Type B pancreatic cell (in vitro differentiated cells): ENCODE results near the gene HYDIN. TPM values are rescaled to one million over a fixed set of nuclear protein-coding genes. Genes with fewer than 3 reads are reported as not detected.
"Not testable (repeated sequence)": the region's sequence is repeated elsewhere in the genome, so short reads cannot be mapped to it uniquely, and the experiment has no call there.

ENCODE experiments used
- DNase-seq: peaks from one replicate; pipeline ENCODE4 v3.0.0; 2021; ENCODE audit warnings: mixed read lengths; ENCODE audit not compliant: unreplicated experiment; ENCODE audit errors: extremely low spot score
- H3K27ac Mint-ChIP-seq: 2 replicates; pipeline ENCODE4 v1.8.0; 2021; ENCODE audit warnings: mild to moderate bottlenecking, mixed read lengths
- H3K27me3 Mint-ChIP-seq: 2 replicates; pipeline ENCODE4 v1.8.0; 2021; ENCODE audit warnings: mixed read lengths
- H3K36me3 Mint-ChIP-seq: 2 replicates; pipeline ENCODE4 v1.8.0; 2021; ENCODE audit warnings: mixed read lengths
- H3K4me1 Mint-ChIP-seq: one replicate; pipeline ENCODE4 v1.8.0; 2021; ENCODE audit warnings: mixed read lengths; ENCODE audit not compliant: unreplicated experiment
- H3K4me3 Mint-ChIP-seq: 2 replicates; pipeline ENCODE4 v1.8.0; 2021; ENCODE audit warnings: mild to moderate bottlenecking, mixed read lengths
- H3K9me3 Mint-ChIP-seq: 2 replicates; pipeline ENCODE4 v1.8.0; 2021; ENCODE audit warnings: mixed read lengths
- total RNA-seq: library from RNA; stranded (reverse); gene quantifications from 2 replicates; pipeline ENCODE4 v1.2.1, GENCODE V29; 2021; ENCODE audit warnings: low replicate concordance
- TF ChIP-seq, protein P1 (sequence below): fragments of 200-600 bp; sonication (generic); conservative IDR thresholded peaks from 2 replicates; pipeline ENCODE4 v1.5.0; 2021; ENCODE audit warnings: antibody characterized with exemption, mild to moderate bottlenecking

The HYDIN gene
- total RNA-seq, 1 donor from 2014 or later, result 19.7 TPM

- H3K4me3 Mint-ChIP-seq, H3K36me3 Mint-ChIP-seq, H3K27ac Mint-ChIP-seq, H3K27me3 Mint-ChIP-seq, H3K4me1 Mint-ChIP-seq, H3K9me3 Mint-ChIP-seq, DNase-seq: not testable (repeated sequence)
- TF ChIP-seq, protein P1, sequence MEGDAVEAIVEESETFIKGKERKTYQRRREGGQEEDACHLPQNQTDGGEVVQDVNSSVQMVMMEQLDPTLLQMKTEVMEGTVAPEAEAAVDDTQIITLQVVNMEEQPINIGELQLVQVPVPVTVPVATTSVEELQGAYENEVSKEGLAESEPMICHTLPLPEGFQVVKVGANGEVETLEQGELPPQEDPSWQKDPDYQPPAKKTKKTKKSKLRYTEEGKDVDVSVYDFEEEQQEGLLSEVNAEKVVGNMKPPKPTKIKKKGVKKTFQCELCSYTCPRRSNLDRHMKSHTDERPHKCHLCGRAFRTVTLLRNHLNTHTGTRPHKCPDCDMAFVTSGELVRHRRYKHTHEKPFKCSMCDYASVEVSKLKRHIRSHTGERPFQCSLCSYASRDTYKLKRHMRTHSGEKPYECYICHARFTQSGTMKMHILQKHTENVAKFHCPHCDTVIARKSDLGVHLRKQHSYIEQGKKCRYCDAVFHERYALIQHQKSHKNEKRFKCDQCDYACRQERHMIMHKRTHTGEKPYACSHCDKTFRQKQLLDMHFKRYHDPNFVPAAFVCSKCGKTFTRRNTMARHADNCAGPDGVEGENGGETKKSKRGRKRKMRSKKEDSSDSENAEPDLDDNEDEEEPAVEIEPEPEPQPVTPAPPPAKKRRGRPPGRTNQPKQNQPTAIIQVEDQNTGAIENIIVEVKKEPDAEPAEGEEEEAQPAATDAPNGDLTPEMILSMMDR, result peak; percentile 62
Measured at GRCh38 chr16:70999735-71000134, 230.8 kb downstream of the HYDIN start.

DNA sequence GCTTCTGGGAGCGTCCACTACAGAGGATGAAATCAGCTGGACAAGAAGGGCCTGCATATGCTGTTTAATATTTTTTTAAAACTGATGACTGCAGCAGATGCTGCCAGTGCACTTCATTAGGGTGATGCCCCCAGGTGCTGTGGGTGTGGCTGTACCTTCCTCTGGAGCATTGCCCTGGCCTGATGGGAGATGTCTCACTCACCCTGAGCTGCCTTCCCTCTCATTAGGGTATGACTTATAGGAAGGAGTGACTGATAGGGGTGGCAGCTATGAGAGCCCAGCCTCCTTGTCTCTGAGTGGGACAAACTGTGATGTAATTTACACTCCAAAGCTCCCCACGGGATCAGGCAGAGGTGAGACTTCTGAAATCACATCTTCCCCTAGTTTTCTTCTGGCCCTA, 234.7 kb downstream of the HYDIN start:
- H3K27me3 Mint-ChIP-seq, DNase-seq, H3K9me3 Mint-ChIP-seq, H3K4me3 Mint-ChIP-seq, H3K27ac Mint-ChIP-seq, H3K36me3 Mint-ChIP-seq, H3K4me1 Mint-ChIP-seq: not testable (repeated sequence)

DNA sequence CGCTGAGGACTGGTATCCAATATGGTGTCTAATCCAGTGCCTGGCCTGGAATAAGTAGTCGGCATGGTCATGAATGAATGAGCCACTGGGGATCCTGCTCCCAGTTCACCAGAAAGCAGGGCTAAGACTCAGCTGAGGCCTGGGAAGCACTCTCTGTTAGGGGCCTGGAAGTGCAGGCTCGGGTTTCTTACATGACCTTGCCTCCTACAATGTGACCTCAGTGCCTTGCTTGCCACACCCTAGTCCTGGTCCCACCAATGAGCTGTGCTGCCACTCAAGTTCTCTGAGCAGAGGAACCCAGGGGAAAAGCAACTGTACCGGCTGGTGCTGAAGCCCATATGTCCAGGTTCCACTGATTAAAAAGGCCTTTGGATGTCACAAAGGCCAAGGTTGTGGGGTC, 238.0 kb downstream of the HYDIN start:
- not testable (repeated sequence) for H3K4me1 Mint-ChIP-seq, H3K4me3 Mint-ChIP-seq, H3K27me3 Mint-ChIP-seq, H3K27ac Mint-ChIP-seq, H3K9me3 Mint-ChIP-seq, H3K36me3 Mint-ChIP-seq, DNase-seq

GRCh38 chr16:70987019-70987715, 243.4 kb downstream of the HYDIN start:
- not testable (repeated sequence) for H3K27me3 Mint-ChIP-seq, H3K4me1 Mint-ChIP-seq, H3K4me3 Mint-ChIP-seq, H3K9me3 Mint-ChIP-seq, H3K36me3 Mint-ChIP-seq, DNase-seq, H3K27ac Mint-ChIP-seq

DNA sequence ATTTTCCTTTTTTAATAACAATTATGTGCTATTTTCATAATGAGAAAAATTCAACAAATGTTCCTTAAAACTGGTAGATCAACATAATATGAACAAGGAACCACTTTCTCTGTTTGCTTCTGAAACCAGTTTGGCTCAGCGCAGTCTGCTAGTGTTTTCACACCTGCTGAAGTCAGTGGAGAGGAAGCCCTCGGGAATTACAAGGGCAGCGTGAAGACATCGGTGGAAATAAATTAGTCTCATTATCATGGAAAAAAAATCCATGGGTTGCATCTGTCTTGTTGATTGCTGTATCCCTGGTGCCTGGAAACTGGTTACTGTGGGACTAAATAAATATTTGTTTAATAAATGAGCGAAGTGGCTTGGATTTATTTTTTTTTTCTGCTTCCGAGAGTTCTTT, 245.8 kb downstream of the HYDIN start:
- DNase-seq, H3K27me3 Mint-ChIP-seq, H3K4me1 Mint-ChIP-seq, H3K9me3 Mint-ChIP-seq, H3K27ac Mint-ChIP-seq, H3K4me3 Mint-ChIP-seq, H3K36me3 Mint-ChIP-seq: not testable (repeated sequence)

DNA sequence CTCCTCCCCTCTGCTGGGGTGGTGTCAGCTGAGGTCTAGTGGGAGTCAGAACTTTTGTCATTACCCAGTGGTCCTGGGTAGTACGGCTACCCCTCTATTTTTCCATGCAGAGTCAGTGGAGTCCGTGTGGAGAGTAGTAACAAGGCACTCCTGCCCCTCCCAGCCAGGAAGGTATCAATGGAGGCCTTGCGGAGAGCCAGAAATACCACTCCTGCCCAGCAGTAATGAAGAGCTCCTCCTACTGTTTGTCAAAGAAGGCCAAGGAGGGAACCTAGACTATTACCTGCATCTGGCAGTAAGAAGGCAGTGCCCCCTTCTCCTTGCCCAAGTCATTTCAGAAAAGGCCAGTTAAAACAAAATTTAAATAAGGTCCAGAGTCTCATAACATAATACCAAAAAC, 262.2 kb downstream of the HYDIN start:
- not testable (repeated sequence) for H3K4me1 Mint-ChIP-seq, H3K4me3 Mint-ChIP-seq, H3K36me3 Mint-ChIP-seq, H3K27me3 Mint-ChIP-seq, H3K9me3 Mint-ChIP-seq, H3K27ac Mint-ChIP-seq, DNase-seq

GRCh38 chr16:70960169-70960568, 270.4 kb downstream of the HYDIN start:
- not testable (repeated sequence) for H3K27me3 Mint-ChIP-seq, H3K36me3 Mint-ChIP-seq, DNase-seq, H3K9me3 Mint-ChIP-seq, H3K27ac Mint-ChIP-seq, H3K4me3 Mint-ChIP-seq, H3K4me1 Mint-ChIP-seq

GRCh38 chr16:70954922-70955321, 275.6 kb downstream of the HYDIN start:
- not testable (repeated sequence) for H3K9me3 Mint-ChIP-seq, H3K36me3 Mint-ChIP-seq, H3K27me3 Mint-ChIP-seq, H3K4me1 Mint-ChIP-seq, H3K27ac Mint-ChIP-seq, H3K4me3 Mint-ChIP-seq, DNase-seq

DNA sequence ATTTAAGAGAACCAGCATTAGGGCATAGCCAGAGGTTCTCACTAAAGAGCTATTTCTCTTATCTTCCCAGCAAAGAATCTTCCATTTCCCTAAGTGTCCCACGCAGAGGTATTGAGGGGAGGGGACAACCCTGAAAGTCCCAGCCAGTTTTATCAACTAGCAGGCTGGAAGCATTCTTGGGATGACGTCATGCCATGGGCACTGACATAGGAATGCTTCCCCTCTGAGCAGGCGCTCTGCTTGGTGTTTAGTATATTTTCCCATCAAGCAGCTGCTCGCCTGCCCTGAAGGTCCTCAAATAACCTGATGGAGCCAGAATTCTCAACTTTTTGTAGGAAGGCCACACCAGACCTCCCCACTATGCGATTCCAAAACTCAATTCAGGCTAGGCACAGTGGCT, 276.7 kb downstream of the HYDIN start:
- not testable (repeated sequence) for H3K36me3 Mint-ChIP-seq, H3K27ac Mint-ChIP-seq, DNase-seq, H3K9me3 Mint-ChIP-seq, H3K4me1 Mint-ChIP-seq, H3K4me3 Mint-ChIP-seq, H3K27me3 Mint-ChIP-seq

DNA sequence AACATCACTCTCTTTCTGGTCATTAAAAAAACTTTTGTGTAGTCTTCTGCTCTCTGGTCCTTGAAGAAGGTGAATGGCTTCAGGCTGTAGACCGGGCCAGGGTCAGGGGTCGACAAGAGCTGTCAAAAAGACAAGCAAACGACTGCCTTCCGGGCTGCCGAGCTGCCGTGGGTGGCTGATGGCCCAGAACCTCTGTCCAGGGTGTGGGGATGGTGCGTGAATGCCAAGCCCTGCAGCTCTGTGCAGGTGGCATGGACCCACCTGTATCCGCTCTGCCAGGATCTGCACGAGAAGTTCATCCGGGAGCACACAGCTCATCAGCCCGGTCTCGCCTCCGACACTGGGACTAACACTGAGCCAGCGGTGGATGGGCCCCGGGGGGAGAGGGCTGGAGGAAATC, 287.0 kb downstream of the HYDIN start:
- not testable (repeated sequence) for DNase-seq, H3K4me3 Mint-ChIP-seq, H3K27me3 Mint-ChIP-seq, H3K27ac Mint-ChIP-seq, H3K4me1 Mint-ChIP-seq, H3K36me3 Mint-ChIP-seq, H3K9me3 Mint-ChIP-seq

DNA sequence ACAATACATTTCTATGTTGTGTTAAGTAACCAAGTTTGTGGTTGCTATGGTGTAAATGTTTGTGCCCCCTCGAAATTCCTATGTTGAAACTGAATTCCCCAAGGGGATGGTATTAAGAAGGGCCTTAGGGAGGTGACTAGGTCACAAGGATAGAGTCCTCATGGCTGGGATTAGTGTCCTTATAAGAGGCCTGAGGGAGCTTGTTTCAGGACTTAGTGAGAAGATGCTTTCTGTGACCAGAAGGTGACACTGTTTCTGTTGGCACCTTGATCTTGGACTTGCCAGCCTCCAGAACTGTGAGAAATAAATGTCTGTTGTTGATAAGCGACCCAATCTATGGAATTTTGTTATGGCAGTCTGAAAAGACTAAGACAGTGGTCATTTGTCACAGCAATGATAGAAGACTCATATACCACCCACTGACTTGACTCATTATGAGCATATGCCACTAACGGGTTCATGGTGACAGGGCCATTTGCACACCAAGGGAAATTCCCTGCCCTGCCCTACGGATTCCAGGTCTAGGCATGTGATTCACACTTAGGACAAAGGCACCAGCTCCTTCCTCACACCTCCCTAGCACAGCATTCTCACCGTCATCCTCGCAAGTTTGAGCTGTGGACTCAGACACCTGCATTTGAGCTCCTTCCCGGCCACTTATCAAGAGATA, 290.7 kb downstream of the HYDIN start:
- not testable (repeated sequence) for H3K27me3 Mint-ChIP-seq, DNase-seq, H3K9me3 Mint-ChIP-seq, H3K4me3 Mint-ChIP-seq, H3K36me3 Mint-ChIP-seq, H3K4me1 Mint-ChIP-seq, H3K27ac Mint-ChIP-seq

DNA sequence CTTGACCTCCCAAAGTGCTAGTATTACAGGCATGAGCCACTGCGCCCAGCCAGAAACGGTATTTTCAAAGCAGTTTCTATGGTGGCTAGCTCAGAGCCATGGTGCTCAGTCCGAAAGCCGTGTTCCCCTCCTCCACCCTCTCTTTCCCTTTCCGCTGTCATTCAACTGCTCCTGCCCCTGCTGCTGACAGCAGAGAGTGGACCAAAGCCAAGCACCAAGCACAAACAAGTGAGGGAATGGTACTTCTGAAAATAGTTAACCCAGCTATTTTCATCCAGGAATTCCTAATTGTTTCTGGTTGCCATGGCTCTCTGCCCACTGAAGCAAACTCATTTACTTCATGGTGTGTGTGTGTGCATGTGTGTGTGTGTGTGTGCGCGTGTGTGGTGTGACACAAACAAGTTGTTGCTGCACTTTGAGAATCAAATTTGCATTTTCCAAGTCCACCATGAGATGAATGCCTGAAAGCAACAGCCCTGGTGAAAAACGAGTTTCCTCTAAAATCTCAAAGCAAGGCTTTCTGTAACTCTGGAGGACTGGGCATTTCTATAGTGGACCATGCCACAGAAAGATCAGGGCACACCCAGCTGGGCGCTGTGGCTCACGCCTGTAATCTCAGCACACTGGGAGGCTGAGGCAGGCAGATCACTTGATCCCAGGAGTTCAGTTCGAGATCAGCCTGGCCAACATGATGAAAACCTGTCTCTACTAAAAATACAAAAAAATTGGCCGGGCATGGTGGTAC, 293.6 kb downstream of the HYDIN start:
- H3K27me3 Mint-ChIP-seq, DNase-seq, H3K36me3 Mint-ChIP-seq, H3K4me3 Mint-ChIP-seq, H3K4me1 Mint-ChIP-seq, H3K9me3 Mint-ChIP-seq, H3K27ac Mint-ChIP-seq: not testable (repeated sequence)

GRCh38 chr16:70935325-70935724, 295.2 kb downstream of the HYDIN start:
- not testable (repeated sequence) for H3K27ac Mint-ChIP-seq, H3K36me3 Mint-ChIP-seq, H3K9me3 Mint-ChIP-seq, H3K4me1 Mint-ChIP-seq, H3K4me3 Mint-ChIP-seq, H3K27me3 Mint-ChIP-seq, DNase-seq
